Measurements from ENCODE around the gene CYLC2. TPM values are rescaled to one million over a fixed set of nuclear protein-coding genes. Genes with fewer than 3 reads are reported as not detected.

CYLC2 gene
- total RNA-seq, 4 donors from 2014 or later: not detected

- no peak for DNase-seq (ENCODE audit: low spot score in 2 of 2)
- Histone ChIP-seq H3K9me3 (no peaks in the 10 kb centered on the region), H3K27ac (no peak overlapping the region), H3K4me1 (no peaks in the 10 kb centered on the region), H3K4me3 (no peak overlapping the region), H3K36me3 (no peaks in the 10 kb centered on the region), H3K27me3 (no peaks in the 10 kb centered on the region)
- 93% methylated on average over 3 of the region's 3 CpGs for WGBS
- TF ChIP-seq EP300 (IDR thresholded peaks at IDR 0.05) (no peak), POLR2AphosphoS5 (IDR thresholded peaks at IDR 0.05) (no peak), POLR2A (IDR thresholded peaks at IDR 0.05) (no peak), CTCF (IDR thresholded peaks at IDR 0.05) (no peak)
Observed at GRCh38 chr9:103014242-103014641, 19.1 kb downstream of the CYLC2 start.

DNA sequence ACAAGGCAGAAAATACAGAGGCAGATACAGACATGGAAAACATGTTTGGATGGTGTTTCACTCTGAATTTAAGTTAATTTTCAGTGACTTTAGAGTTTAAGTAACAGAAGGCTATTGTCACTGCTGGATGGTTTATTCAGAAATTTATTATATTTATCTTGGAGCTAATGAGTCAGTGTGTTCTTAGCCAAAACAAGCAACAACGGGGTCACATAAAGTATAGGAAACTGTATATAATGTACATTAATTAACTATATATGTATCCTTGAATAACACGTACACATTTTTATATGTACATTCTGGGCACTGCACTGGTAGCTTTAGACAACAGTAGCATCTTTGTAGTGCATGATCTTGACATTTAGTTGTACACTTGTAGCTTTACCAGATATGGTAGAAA lies 30.7 kb downstream of the CYLC2 start:
- Histone ChIP-seq H3K4me3 (no peak overlapping the region), H3K4me1 (no peaks in the 10 kb centered on the region), H3K27me3 (no peaks in the 10 kb centered on the region), H3K36me3 (no peaks in the 10 kb centered on the region), H3K27ac (no peak overlapping the region), H3K9me3 (no peaks in the 10 kb centered on the region)
- TF ChIP-seq POLR2A (IDR thresholded peaks at IDR 0.05) (no peak), EP300 (IDR thresholded peaks at IDR 0.05) (no peak)
- DNase-seq (ENCODE audit: low spot score in 2 of 2): no peak
- WGBS: 74% methylated on average over 2 of the region's 2 CpGs

- Histone ChIP-seq H3K27ac (no peak overlapping the region), H3K4me1 (no peaks in the 10 kb centered on the region), H3K9me3 (no peaks in the 10 kb centered on the region), H3K4me3 (no peak overlapping the region), H3K27me3 (no peaks in the 10 kb centered on the region), H3K36me3 (no peaks in the 10 kb centered on the region)
- no peak for TF ChIP-seq POLR2A (IDR thresholded peaks at IDR 0.05)
- no peak for TF ChIP-seq POLR2AphosphoS5 (IDR thresholded peaks at IDR 0.05)
- no peak for TF ChIP-seq CTCF (IDR thresholded peaks at IDR 0.05)
- no peak for TF ChIP-seq EP300 (IDR thresholded peaks at IDR 0.05)
- WGBS: 57% methylated on average over 2 of the region's 4 CpGs
- no peak for DNase-seq (ENCODE audit: low spot score in 2 of 2)
Observed at GRCh38 chr9:103037508-103038477, 42.7 kb downstream of the CYLC2 start.

GRCh38 chr9:103041961-103042360 lies 46.8 kb downstream of the CYLC2 start:
- TF ChIP-seq CTCF (IDR thresholded peaks at IDR 0.05): no peak
- TF ChIP-seq EP300 (IDR thresholded peaks at IDR 0.05): no peak
- no peak for TF ChIP-seq POLR2A (IDR thresholded peaks at IDR 0.05)
- TF ChIP-seq POLR2AphosphoS5 (IDR thresholded peaks at IDR 0.05): no peak
- no peak for DNase-seq (ENCODE audit: low spot score in 2 of 2)
- no peak overlapping the region for H3K4me3 ChIP-seq
- no peak overlapping the region for H3K27ac ChIP-seq
- H3K4me1 ChIP-seq: no peaks in the 10 kb centered on the region
- WGBS: 49% methylated on average over 3 of the region's 3 CpGs
- no peaks in the 10 kb centered on the region for H3K9me3 ChIP-seq
- H3K27me3 ChIP-seq: no peaks in the 10 kb centered on the region
- no peaks in the 10 kb centered on the region for H3K36me3 ChIP-seq

Measured in suprapubic skin (tissue), 4 donors.